Esophagus (tissue), 2 donors: ENCODE measurements around the gene ATP8A1. TPM values are rescaled to one million over a fixed set of nuclear protein-coding genes. Genes with fewer than 3 reads are reported as not detected.

Experiments
- H3K27ac ChIP-seq, 2 donors: one replicate each; pipeline ENCODE4 v1.5.1; 2013; ENCODE audit warnings: low read depth in 2 of 2, mild to moderate bottlenecking in 2 of 2, inconsistent platforms in 1 of 2, low read length in 1 of 2, moderate library complexity in 1 of 2
- H3K27me3 ChIP-seq, 2 donors: one replicate each; pipeline ENCODE4 v1.6.1; 2013; ENCODE audit warnings: low read length in 2 of 2, control low read depth in 1 of 2, mild to moderate bottlenecking in 1 of 2; ENCODE audit not compliant: insufficient read depth in 2 of 2, control insufficient read depth in 1 of 2
- H3K36me3 ChIP-seq, 2 donors: one replicate each; pipeline ENCODE4 v1.6.1; 2013; ENCODE audit warnings: low read length in 1 of 2; ENCODE audit not compliant: control insufficient read depth in 2 of 2, insufficient read depth in 2 of 2
- H3K4me1 ChIP-seq, 2 donors: one replicate each; pipeline ENCODE4 v1.6.1; 2013; ENCODE audit warnings: low read length in 1 of 2; ENCODE audit not compliant: control insufficient read depth in 2 of 2, insufficient read depth in 2 of 2
- H3K4me3 ChIP-seq, 2 donors: one replicate each; pipeline ENCODE4 v1.5.1; 2013; ENCODE audit warnings: low read length in 2 of 2, mild to moderate bottlenecking in 2 of 2, low read depth in 1 of 2, moderate library complexity in 1 of 2
- H3K9me3 ChIP-seq, 2 donors: one replicate each; pipeline ENCODE4 v1.6.1; 2013; ENCODE audit warnings: mild to moderate bottlenecking in 2 of 2, low read depth in 1 of 2, low read length in 1 of 2, moderate library complexity in 1 of 2; ENCODE audit not compliant: control insufficient read depth in 2 of 2, insufficient read depth in 1 of 2
- WGBS, 2 donors: extraction: QIAGEN DNeasy Blood & Tissue Kit; methylation state at CpG; one replicate each; pipeline ENCODE4 v1.1.7; 2013; 5-methylcytosine and 5-hydroxymethylcytosine counted together
- polyA plus RNA-seq, 2 donors: library from polyadenylated mRNA; stranded (reverse); fragments of 200-250 nt; gene quantifications; one replicate each; pipeline ENCODE4 v1.2.3, GENCODE V29; 2013
- donor health status: healthy with polysubstance abuse.
- donor health status: Bipolar disorder and iron deficiency.

The ATP8A1 gene
- polyA plus RNA-seq, 2 donors: 1.2 to 2.5 TPM

DNA sequence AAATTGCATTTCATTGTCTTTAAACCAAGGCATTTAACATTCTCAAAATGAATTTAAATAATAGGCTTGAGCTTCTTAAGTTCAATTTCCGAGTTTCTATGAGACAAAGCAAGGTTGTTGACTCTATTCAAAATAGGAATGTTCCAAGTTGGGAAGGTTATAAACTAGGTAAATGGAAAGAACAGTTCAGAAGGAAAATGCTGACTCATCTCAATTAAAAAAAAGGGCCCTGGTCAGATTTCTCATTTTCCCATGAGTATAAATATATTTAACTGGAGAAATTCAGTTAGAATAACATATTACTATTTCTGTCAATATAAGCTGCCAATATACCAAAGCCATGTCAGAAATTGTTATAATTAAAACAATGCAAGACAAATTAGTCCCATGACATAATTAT, 113.8 kb downstream of the ATP8A1 start:
- Histone ChIP-seq H3K9me3 (no peaks in the 10 kb centered on the region), H3K27ac (no peak overlapping the region), H3K27me3 (no peaks in the 10 kb centered on the region), H3K4me1 (no peaks in the 10 kb centered on the region), H3K4me3 (no peak overlapping the region), H3K36me3 (no peaks in the 10 kb centered on the region)
- WGBS, 2 donors: 75 to 79% methylated on average over 1 of the region's 1 CpG

DNA sequence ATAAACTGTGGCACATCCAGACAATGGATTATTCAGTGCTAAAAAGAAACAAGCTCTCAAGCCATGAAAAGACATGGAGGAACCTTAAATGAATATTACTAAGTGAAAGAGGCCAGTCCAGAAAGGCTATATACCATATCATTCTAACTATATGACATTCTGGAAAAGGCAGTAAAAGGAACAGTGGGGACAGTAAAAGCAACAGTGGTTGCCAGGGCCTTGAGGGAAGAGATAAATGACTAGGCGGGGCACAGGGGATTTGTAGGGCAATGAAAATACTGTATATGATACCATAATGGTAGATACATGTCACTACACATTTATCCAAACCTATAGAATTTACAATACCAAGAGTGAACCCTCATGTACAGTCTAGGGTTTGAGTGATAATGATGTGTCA, 115.3 kb downstream of the ATP8A1 start:
- Histone ChIP-seq H3K27me3 (no peaks in the 10 kb centered on the region), H3K4me3 (no peak overlapping the region)
- 94 to 98% methylated on average over 1 of the region's 1 CpG for WGBS, 2 donors

DNA sequence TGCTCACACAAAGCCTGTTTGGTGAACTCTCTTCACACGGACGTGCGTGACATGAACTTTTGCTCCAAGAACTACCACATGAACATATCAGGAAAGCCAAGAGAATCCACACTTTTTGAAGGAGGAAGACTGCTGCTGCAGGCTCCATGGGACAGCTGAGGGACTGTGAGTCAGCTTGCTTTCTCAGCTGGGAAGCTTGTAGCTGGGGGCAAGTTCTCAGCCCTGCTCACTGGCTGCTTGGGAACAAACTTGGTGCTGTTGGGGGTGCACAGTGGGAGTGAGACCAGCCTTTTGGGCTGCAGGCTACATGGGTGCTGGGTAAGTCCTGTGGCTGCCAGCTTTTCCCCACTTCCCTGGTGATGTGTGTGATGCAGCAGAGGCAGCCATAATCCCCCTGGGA, 123.9 kb downstream of the ATP8A1 start:
- WGBS, 2 donors: 94 to 99% methylated on average over 3 of the region's 3 CpGs
- H3K36me3 ChIP-seq: peaks cover 0 to 2% of the 10 kb centered on the region in 2 donors
- no peak overlapping the region for H3K4me3 ChIP-seq
- no peak overlapping the region for H3K27ac ChIP-seq
- H3K27me3 ChIP-seq: no peaks in the 10 kb centered on the region
- no peaks in the 10 kb centered on the region for H3K4me1 ChIP-seq
- H3K9me3 ChIP-seq: no peaks in the 10 kb centered on the region

More for the DNA sequence above, 115.3 kb downstream of the ATP8A1 start:
- H3K27ac ChIP-seq: no peak overlapping the region
- no peaks in the 10 kb centered on the region for H3K36me3 ChIP-seq
- no peaks in the 10 kb centered on the region for H3K9me3 ChIP-seq
- no peaks in the 10 kb centered on the region for H3K4me1 ChIP-seq

DNA sequence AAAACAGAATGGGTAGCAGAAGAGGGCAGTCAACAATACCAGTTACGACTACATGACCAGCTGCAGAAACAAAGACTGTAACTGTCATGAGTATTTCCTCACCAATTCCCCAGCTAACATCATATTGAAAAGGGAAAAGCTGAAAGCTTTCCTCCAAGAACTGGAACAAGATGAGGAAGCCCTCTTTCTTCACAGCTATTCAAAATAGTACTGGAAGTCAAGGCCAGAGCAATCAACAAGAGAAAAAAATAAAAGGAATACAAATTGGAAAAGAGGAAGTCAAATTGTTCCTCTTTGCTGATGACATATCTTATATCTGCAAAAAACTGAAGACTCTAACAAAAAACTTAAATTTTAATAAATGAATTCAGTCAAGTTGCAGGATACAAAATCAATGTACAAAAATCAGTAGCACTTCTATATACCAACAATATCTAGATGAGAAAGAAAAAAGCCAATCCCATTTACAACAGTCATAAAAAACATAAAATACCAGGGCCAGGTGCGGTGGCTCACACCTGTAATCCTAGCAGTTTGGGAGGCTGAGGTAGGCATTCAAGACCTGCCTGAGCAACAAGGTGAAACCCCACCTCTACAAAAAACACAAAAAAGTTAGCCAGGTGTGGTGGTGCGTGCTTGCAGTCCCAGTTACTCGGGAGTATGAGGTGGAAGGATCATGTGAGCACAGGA, 125.4 kb downstream of the ATP8A1 start:
- H3K9me3 ChIP-seq: no peaks in the 10 kb centered on the region
- peaks cover 0 to 2% of the 10 kb centered on the region in 2 donors for H3K36me3 ChIP-seq
- 94% methylated on average over 4 of the region's 4 CpGs for WGBS, 2 donors
- no peaks in the 10 kb centered on the region for H3K4me1 ChIP-seq
- H3K27ac ChIP-seq: no peak overlapping the region
- no peaks in the 10 kb centered on the region for H3K27me3 ChIP-seq
- no peak overlapping the region for H3K4me3 ChIP-seq

DNA sequence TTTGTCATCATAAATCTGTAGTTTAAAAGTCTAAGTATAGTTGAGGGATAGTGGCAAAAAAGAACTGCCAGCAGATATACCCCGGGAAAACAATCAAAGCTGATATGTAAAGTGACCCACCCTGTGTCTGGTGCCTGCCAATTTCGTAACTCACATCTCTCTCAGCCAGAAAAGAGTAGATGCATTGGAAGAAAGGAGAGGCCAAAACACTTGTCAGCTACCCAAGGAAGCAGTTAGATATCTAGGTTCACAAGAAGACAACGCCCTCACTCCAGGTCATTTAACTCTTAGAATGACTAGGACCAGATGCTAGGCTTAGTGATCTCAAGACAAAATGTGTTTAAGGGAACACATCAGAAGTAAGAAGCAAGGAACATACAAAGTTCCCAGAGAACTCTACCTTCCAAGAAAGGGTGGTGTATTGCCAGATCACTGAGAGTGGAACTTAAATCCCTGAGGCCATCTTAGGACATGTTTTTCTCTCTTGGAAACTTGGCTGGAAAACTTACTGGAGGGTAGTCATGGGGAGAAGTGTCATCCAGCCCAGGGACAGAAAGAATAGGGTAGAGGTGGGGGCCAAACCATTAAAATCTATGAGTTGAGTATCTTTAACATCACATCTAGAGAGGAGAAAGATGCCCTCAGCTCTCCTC, 133.7 kb downstream of the ATP8A1 start:
- Histone ChIP-seq H3K9me3 (no peaks in the 10 kb centered on the region), H3K4me1 (no peaks in the 10 kb centered on the region), H3K27ac (no peak overlapping the region), H3K27me3 (no peaks in the 10 kb centered on the region), H3K36me3 (no peaks in the 10 kb centered on the region), H3K4me3 (no peak overlapping the region)
- WGBS, 2 donors: 47 to 55% methylated on average over 3 of the region's 3 CpGs

DNA sequence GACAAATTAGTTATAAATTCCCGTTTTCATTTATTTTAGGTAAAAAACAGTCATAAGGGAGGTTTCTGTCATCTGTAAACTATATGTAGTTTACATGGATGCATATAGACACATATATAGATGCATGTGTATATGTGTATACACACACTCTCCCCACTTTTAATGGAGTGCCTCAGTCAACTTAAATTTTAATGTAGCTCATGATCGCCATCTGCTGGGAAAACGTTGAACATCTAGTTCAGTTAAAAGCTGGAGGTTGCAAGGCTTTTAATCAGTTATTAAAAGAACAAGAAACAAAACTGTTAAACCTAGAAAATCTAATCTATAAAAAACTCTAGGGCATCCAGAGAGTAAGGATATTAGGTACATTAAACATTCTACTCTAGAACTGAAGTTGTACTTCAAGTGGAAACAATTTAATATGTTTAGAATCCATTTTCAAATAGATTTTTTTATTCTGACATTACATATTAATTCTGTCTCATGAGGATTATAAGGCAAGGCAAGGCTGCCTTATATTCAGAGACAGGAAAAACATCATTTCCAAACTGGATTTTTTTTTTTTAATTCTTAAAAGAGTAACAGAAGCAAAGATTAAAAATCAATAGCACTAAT, 137.0 kb downstream of the ATP8A1 start:
- H3K4me1 ChIP-seq: no peaks in the 10 kb centered on the region
- no peaks in the 10 kb centered on the region for H3K9me3 ChIP-seq
- H3K27me3 ChIP-seq: no peaks in the 10 kb centered on the region
- H3K27ac ChIP-seq: no peak overlapping the region
- H3K4me3 ChIP-seq: no peak overlapping the region
- WGBS, 2 donors: 17 to 21% methylated on average over 3 of the region's 3 CpGs
- no peaks in the 10 kb centered on the region for H3K36me3 ChIP-seq

DNA sequence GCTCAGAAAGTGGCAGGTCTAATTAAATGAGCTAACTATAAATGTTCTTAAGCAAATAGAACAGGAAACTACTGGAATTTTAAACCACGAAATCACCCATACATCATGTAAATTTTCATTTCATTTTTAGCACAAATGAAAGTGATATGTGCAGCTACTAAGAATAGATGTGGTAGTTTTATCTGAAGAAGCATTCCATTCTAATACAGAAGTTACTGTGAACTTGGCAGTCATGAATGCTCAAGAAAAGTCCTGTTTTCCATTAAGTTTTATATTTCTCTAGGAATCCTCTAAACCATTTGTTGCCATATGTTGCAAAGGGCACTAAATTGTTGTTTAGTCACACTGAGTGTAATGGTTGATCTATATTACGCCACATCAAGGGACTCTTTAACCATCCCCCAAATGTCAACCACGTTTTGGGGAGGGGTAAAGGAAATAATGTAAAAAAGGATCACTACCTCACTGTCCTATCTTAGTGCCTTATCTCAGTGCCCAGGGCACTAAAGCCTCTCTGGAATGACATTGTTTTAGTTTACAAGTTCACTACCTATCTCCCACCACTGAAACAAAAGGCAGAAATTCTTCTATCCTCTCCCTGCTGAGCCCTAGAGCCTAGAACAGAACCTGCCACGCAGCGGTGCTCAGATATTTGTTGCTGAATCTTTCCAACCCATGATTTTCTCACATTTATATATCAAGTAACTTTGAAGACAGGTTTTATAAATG, 141.6 kb downstream of the ATP8A1 start:
- Histone ChIP-seq H3K4me3 (no peak overlapping the region), H3K27me3 (no peaks in the 10 kb centered on the region)
- 79% methylated on average over 5 of the region's 5 CpGs for WGBS, 2 donors

DNA sequence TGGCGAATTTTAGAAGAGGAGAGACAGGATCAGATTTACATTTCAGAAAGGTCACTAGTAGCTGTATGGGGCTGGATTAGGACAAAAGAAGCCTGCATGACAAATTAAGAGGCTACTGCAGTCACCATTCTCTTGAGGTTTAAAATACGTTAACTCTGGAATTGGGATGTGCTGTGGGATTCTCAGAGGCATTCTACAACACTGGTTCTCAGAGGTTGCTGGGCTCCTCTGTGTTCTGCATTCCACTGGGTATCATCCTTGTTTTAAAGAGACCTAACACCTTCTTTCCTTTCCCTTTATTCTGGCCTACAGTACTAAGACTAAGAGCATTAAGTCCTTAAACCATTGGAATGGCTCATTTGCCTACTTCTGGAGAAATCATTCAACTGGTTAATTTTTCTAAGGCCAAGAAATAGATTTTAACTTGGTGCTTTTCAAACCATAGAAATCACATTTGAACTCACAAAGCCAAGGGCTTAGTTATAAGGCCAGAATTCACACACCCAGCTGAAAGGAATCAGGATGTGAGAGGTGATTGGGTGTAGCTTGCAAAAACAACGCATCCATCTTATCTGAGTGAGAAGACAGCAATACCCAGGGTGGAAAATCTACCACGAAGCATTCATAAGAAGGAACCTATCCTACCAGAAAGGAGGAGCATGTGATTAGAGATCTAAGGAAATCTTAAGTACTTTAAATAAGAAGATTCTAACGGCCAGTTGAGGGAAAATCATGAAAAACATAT, 143.0 kb downstream of the ATP8A1 start:
- no peak overlapping the region for H3K27ac ChIP-seq
- no peak overlapping the region for H3K4me3 ChIP-seq
- no peaks in the 10 kb centered on the region for H3K36me3 ChIP-seq
- no peaks in the 10 kb centered on the region for H3K4me1 ChIP-seq
- H3K27me3 ChIP-seq: no peaks in the 10 kb centered on the region
- no peaks in the 10 kb centered on the region for H3K9me3 ChIP-seq
- WGBS, 2 donors: 73 to 78% methylated on average over 5 of the region's 5 CpGs

More for the DNA sequence above, 141.6 kb downstream of the ATP8A1 start:
- no peaks in the 10 kb centered on the region for H3K36me3 ChIP-seq
- H3K9me3 ChIP-seq: no peaks in the 10 kb centered on the region
- no peak overlapping the region for H3K27ac ChIP-seq
- H3K4me1 ChIP-seq: no peaks in the 10 kb centered on the region

DNA sequence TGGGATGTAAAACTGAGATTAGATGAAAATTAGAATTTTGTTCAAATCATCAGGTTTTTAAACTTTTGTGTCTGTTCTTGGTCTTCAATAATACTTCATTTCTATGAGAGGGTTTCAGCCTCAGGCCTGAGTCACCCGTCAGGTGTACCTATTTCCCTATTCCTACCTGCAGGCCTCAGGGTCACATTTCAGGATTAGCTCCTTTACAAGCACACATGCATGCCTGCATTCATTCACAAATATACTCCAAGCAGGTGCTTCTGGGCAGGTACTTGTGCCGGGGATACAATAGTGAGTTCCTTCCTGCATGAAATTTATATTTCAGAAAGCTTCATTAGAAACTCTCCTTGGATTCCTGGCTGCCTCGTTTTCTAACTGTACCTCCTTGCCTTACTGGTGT, 144.7 kb downstream of the ATP8A1 start:
- Histone ChIP-seq H3K27me3 (no peaks in the 10 kb centered on the region), H3K27ac (no peak overlapping the region), H3K36me3 (no peaks in the 10 kb centered on the region), H3K4me3 (no peak overlapping the region), H3K4me1 (no peaks in the 10 kb centered on the region), H3K9me3 (no peaks in the 10 kb centered on the region)
- WGBS, 2 donors: 91 to 92% methylated on average over 3 of the region's 3 CpGs
